Measurements from ENCODE around the gene PLD1. TPM values are rescaled to one million over a fixed set of nuclear protein-coding genes. Genes with fewer than 3 reads are reported as not detected.
A peak's percentile ranks its signal among the peaks of the same experiment; 100 is the strongest.

Gene PLD1
- total RNA-seq, 3 donors from 2014 or later: 0.52 to 1.3 (median 0.66) TPM

- DNase-seq (no peak), ATAC-seq (peak; percentile 35 to 66)
- Mint-ChIP-seq H3K4me1 (ENCODE audit: low read depth) (peaks cover 21% of the 10 kb centered on the region), H3K36me3 (ENCODE audit: insufficient read depth) (no peaks in the 10 kb centered on the region), H3K4me3 (no peak overlapping the region), H3K9me3 (no peaks in the 10 kb centered on the region), H3K27me3 (ENCODE audit: low read depth) (peaks cover 38% of the 10 kb centered on the region)
These were observed 3.7 kb upstream of the PLD1 start for GRCh38 chr3:171813897-171814460.

- Mint-ChIP-seq H3K36me3 (ENCODE audit: insufficient read depth) (no peaks in the 10 kb centered on the region), H3K4me1 (ENCODE audit: low read depth) (peaks cover 21% of the 10 kb centered on the region), H3K9me3 (no peaks in the 10 kb centered on the region), H3K27me3 (ENCODE audit: low read depth) (peaks cover 39% of the 10 kb centered on the region), H3K4me3 (no peak overlapping the region)
- DNase-seq (no peak), ATAC-seq (no peak)
These were observed 3.1 kb upstream of the PLD1 start for GRCh38 chr3:171813278-171813896.

- Mint-ChIP-seq H3K27me3 (ENCODE audit: low read depth) (peaks cover 40% of the 10 kb centered on the region), H3K4me3 (no peak overlapping the region), H3K36me3 (ENCODE audit: insufficient read depth) (no peaks in the 10 kb centered on the region), H3K4me1 (ENCODE audit: low read depth) (peaks cover 21% of the 10 kb centered on the region), H3K9me3 (no peaks in the 10 kb centered on the region)
- DNase-seq (no peak), ATAC-seq (no peak)
These were observed 2.5 kb upstream of the PLD1 start for GRCh38 chr3:171812811-171813210.

- DNase-seq: no peak
- peaks cover 41% of the 10 kb centered on the region for H3K27me3 Mint-ChIP-seq (ENCODE audit: low read depth)
- ATAC-seq: no peak
- peaks cover 23% of the 10 kb centered on the region for H3K4me1 Mint-ChIP-seq (ENCODE audit: low read depth)
- no peaks in the 10 kb centered on the region for H3K9me3 Mint-ChIP-seq
- no peak overlapping the region for H3K4me3 Mint-ChIP-seq
- no peaks in the 10 kb centered on the region for H3K36me3 Mint-ChIP-seq (ENCODE audit: insufficient read depth)
These were observed 1.6 kb upstream of the PLD1 start for GRCh38 chr3:171811913-171812335.

GRCh38 chr3:171811295-171811912, 1.1 kb upstream of the PLD1 start:
- Mint-ChIP-seq H3K4me1 (ENCODE audit: low read depth) (peaks cover 23% of the 10 kb centered on the region), H3K27me3 (ENCODE audit: low read depth) (peaks cover 38% of the 10 kb centered on the region), H3K4me3 (peak overlapping the region; percentile 19), H3K9me3 (no peaks in the 10 kb centered on the region), H3K36me3 (ENCODE audit: insufficient read depth) (no peaks in the 10 kb centered on the region)
- no peak for ATAC-seq
- no peak for DNase-seq

GRCh38 chr3:171810629-171811294, 479 bp upstream of the PLD1 start:
- H3K36me3 Mint-ChIP-seq (ENCODE audit: insufficient read depth): no peaks in the 10 kb centered on the region
- H3K4me3 Mint-ChIP-seq: peak overlapping the region; percentile 77
- DNase-seq (no peak), ATAC-seq (no peak)
- peaks cover 33% of the 10 kb centered on the region for H3K27me3 Mint-ChIP-seq (ENCODE audit: low read depth)
- H3K9me3 Mint-ChIP-seq: no peaks in the 10 kb centered on the region
- peaks cover 23% of the 10 kb centered on the region for H3K4me1 Mint-ChIP-seq (ENCODE audit: low read depth)

- peak; percentile 10 to 20 for ATAC-seq
- peaks cover 31% of the 10 kb centered on the region for H3K27me3 Mint-ChIP-seq (ENCODE audit: low read depth)
These were observed 747 bp downstream of the PLD1 start for GRCh38 chr3:171809611-171809860.

GRCh38 chr3:171807806-171808205, 2.5 kb downstream of the PLD1 start:
- no peaks in the 10 kb centered on the region for H3K36me3 Mint-ChIP-seq (ENCODE audit: insufficient read depth)
- ATAC-seq: no peak
- H3K9me3 Mint-ChIP-seq: no peaks in the 10 kb centered on the region
- peaks cover 17% of the 10 kb centered on the region for H3K4me1 Mint-ChIP-seq (ENCODE audit: low read depth)
- no peak overlapping the region for H3K4me3 Mint-ChIP-seq
- no peak for DNase-seq
- H3K27me3 Mint-ChIP-seq (ENCODE audit: low read depth): peaks cover 28% of the 10 kb centered on the region

More at GRCh38 chr3:171809611-171809860, 747 bp downstream of the PLD1 start:
- no peak for DNase-seq
- H3K4me1 Mint-ChIP-seq (ENCODE audit: low read depth): peaks cover 23% of the 10 kb centered on the region
- H3K4me3 Mint-ChIP-seq: peak overlapping the region; percentile 77
- no peaks in the 10 kb centered on the region for H3K36me3 Mint-ChIP-seq (ENCODE audit: insufficient read depth)
- no peaks in the 10 kb centered on the region for H3K9me3 Mint-ChIP-seq

- peaks cover 26% of the 10 kb centered on the region for H3K27me3 Mint-ChIP-seq (ENCODE audit: low read depth)
- H3K36me3 Mint-ChIP-seq (ENCODE audit: insufficient read depth): no peaks in the 10 kb centered on the region
- no peak overlapping the region for H3K4me3 Mint-ChIP-seq
- H3K4me1 Mint-ChIP-seq (ENCODE audit: low read depth): peaks cover 17% of the 10 kb centered on the region
- no peak for DNase-seq
- H3K9me3 Mint-ChIP-seq: no peaks in the 10 kb centered on the region
- ATAC-seq: no peak
These were observed 3.1 kb downstream of the PLD1 start for GRCh38 chr3:171807129-171807675.

GRCh38 chr3:171806200-171807128, 3.8 kb downstream of the PLD1 start:
- DNase-seq (no peak), ATAC-seq (no peak)
- H3K4me3 Mint-ChIP-seq: no peak overlapping the region
- no peaks in the 10 kb centered on the region for H3K9me3 Mint-ChIP-seq
- no peaks in the 10 kb centered on the region for H3K36me3 Mint-ChIP-seq (ENCODE audit: insufficient read depth)
- peaks cover 23% of the 10 kb centered on the region for H3K27me3 Mint-ChIP-seq (ENCODE audit: low read depth)
- peaks cover 14% of the 10 kb centered on the region for H3K4me1 Mint-ChIP-seq (ENCODE audit: low read depth)

GRCh38 chr3:171805687-171806086, 4.6 kb downstream of the PLD1 start:
- Mint-ChIP-seq H3K36me3 (ENCODE audit: insufficient read depth) (no peaks in the 10 kb centered on the region), H3K9me3 (no peaks in the 10 kb centered on the region), H3K4me1 (ENCODE audit: low read depth) (peaks cover 13% of the 10 kb centered on the region), H3K27me3 (ENCODE audit: low read depth) (peaks cover 16% of the 10 kb centered on the region), H3K4me3 (no peak overlapping the region)
- no peak for DNase-seq
- ATAC-seq: no peak

GRCh38 chr3:171804618-171805389, 5.5 kb downstream of the PLD1 start:
- Mint-ChIP-seq H3K27me3 (ENCODE audit: low read depth) (peaks cover 13% of the 10 kb centered on the region), H3K36me3 (ENCODE audit: insufficient read depth) (no peaks in the 10 kb centered on the region), H3K9me3 (no peaks in the 10 kb centered on the region), H3K4me3 (no peak overlapping the region), H3K4me1 (ENCODE audit: low read depth) (peaks cover 10% of the 10 kb centered on the region)
- DNase-seq: no peak
- ATAC-seq: no peak

- ATAC-seq: no peak
- Mint-ChIP-seq H3K27me3 (ENCODE audit: low read depth) (peaks cover 4% of the 10 kb centered on the region), H3K4me1 (ENCODE audit: low read depth) (peaks cover 2% of the 10 kb centered on the region), H3K9me3 (no peaks in the 10 kb centered on the region), H3K36me3 (ENCODE audit: insufficient read depth) (no peaks in the 10 kb centered on the region), H3K4me3 (no peak overlapping the region)
- DNase-seq: no peak
These were observed 7.2 kb downstream of the PLD1 start for GRCh38 chr3:171803044-171803443.

Data from activated T-cell treated with anti-CD3 and anti-CD28 coated beads, Interleukin-2, amount 50 U/mL, for 4 hours (primary cell).